Stimulated activated CD8-positive, alpha-beta memory T cell treated with anti-CD3 and anti-CD28 coated beads, Interleukin-4, amount 100 ng/mL, for 24 hours (primary cell): ENCODE results near the gene TCF7L2.

Source experiments
- DNase-seq: peaks from one replicate; pipeline ENCODE4 v3.0.0-alpha.2; 2020; ENCODE audit warnings: low read depth

Gene TCF7L2

GRCh38 chr10:112949875-112950507, at the start of gene TCF7L2:
TSS of gene TCF7L2 (plus strand) at chr10:112950247. CDS start at chr10:112950757, 510 bp downstream.
- DNase-seq: peak; percentile 37

GRCh38 chr10:112902730-112903129, 47.3 kb upstream of the TCF7L2 start:
- DNase-seq: no peak

- DNase-seq: no peak
Observed at GRCh38 chr10:112904000-112904399, 46.0 kb upstream of the TCF7L2 start.

- no peak for DNase-seq
Observed at GRCh38 chr10:112906945-112907344, 43.1 kb upstream of the TCF7L2 start.

- DNase-seq: no peak
Observed at GRCh38 chr10:112907893-112908292, 42.2 kb upstream of the TCF7L2 start.

GRCh38 chr10:112911206-112911605, 38.8 kb upstream of the TCF7L2 start:
- DNase-seq: no peak

- DNase-seq: no peak
Observed at GRCh38 chr10:112912410-112912928, 37.6 kb upstream of the TCF7L2 start.

GRCh38 chr10:112913255-112913654, 36.8 kb upstream of the TCF7L2 start:
- no peak for DNase-seq

- no peak for DNase-seq
Observed at GRCh38 chr10:112913661-112914287, 36.3 kb upstream of the TCF7L2 start.

GRCh38 chr10:112914288-112914952, 35.6 kb upstream of the TCF7L2 start:
- no peak for DNase-seq

- DNase-seq: no peak
Observed at GRCh38 chr10:112915590-112916572, 34.2 kb upstream of the TCF7L2 start.

GRCh38 chr10:112917681-112918080, 32.4 kb upstream of the TCF7L2 start:
- DNase-seq: no peak

- DNase-seq: no peak
Observed at GRCh38 chr10:112918771-112919170, 31.3 kb upstream of the TCF7L2 start.

- DNase-seq: no peak
Observed at GRCh38 chr10:112919721-112920120, 30.3 kb upstream of the TCF7L2 start.

GRCh38 chr10:112926906-112927688, 22.9 kb upstream of the TCF7L2 start:
- DNase-seq: no peak

- no peak for DNase-seq
Observed at GRCh38 chr10:112927980-112928379, 22.1 kb upstream of the TCF7L2 start.

GRCh38 chr10:112932658-112933057, 17.4 kb upstream of the TCF7L2 start:
- no peak for DNase-seq

- no peak for DNase-seq
Observed at GRCh38 chr10:112934193-112934592, 15.9 kb upstream of the TCF7L2 start.

GRCh38 chr10:112938808-112939482, 11.1 kb upstream of the TCF7L2 start:
- DNase-seq: no peak

- no peak for DNase-seq
Observed at GRCh38 chr10:112945811-112946210, 4.2 kb upstream of the TCF7L2 start.

GRCh38 chr10:112946649-112947048, 3.4 kb upstream of the TCF7L2 start:
- DNase-seq: no peak
